ENCODE measurements around the gene FAIM2.

- TF ChIP-seq CTCF (conservative IDR thresholded peaks at IDR 0.05 in 1 of 2, IDR thresholded peaks at IDR 0.05 in 1 of 2; ENCODE audit: extremely low read depth in 1 of 2, insufficient read depth in 1 of 2, low read depth in 1 of 2, low read length in 2 of 2) (no peak), EZH2 (IDR thresholded peaks at IDR 0.05; ENCODE audit: borderline replicate concordance, low read length) (no peak)
Observed at GRCh38 chr12:49939707-49940106, 36.0 kb upstream of the FAIM2 start.
